ENCODE results near the gene PELI2.

DNA sequence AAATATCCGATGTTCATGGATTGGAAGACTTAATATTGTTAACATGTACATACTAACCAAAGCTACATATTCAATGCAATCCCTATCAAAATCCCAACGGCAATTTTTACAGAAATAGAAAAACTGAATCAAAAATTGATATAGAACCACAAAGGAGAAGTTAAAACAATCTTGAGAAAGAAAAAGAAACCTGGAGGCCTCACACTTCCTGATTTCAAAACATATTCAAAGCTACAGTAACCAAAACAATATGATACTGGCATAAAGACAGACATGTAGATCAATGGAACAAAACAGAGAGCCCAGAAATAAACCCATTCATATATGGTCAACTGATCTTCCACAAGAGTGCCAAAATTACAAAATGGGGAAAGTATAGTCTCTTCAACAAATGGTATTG is 5.4 kb upstream of the PELI2 start:
- TF ChIP-seq, protein P1, sequence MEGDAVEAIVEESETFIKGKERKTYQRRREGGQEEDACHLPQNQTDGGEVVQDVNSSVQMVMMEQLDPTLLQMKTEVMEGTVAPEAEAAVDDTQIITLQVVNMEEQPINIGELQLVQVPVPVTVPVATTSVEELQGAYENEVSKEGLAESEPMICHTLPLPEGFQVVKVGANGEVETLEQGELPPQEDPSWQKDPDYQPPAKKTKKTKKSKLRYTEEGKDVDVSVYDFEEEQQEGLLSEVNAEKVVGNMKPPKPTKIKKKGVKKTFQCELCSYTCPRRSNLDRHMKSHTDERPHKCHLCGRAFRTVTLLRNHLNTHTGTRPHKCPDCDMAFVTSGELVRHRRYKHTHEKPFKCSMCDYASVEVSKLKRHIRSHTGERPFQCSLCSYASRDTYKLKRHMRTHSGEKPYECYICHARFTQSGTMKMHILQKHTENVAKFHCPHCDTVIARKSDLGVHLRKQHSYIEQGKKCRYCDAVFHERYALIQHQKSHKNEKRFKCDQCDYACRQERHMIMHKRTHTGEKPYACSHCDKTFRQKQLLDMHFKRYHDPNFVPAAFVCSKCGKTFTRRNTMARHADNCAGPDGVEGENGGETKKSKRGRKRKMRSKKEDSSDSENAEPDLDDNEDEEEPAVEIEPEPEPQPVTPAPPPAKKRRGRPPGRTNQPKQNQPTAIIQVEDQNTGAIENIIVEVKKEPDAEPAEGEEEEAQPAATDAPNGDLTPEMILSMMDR (conservative IDR thresholded peaks at IDR 0.05; ENCODE audit: low read depth in 2 of 2): no peak
- TF ChIP-seq EZH2 (IDR thresholded peaks at IDR 0.05; ENCODE audit: low read depth, unreplicated experiment) (no peak), POLR2AphosphoS5 (IDR thresholded peaks at IDR 0.05; ENCODE audit: low read depth) (no peak), JUNB (IDR thresholded peaks at IDR 0.05; ENCODE audit: unreplicated experiment) (no peak), STAT1 (IDR thresholded peaks at IDR 0.05; ENCODE audit: unreplicated experiment) (no peak), EZH2phosphoT487 (IDR thresholded peaks at IDR 0.05; ENCODE audit: unreplicated experiment) (no peak)
- TF ChIP-seq, protein P2, sequence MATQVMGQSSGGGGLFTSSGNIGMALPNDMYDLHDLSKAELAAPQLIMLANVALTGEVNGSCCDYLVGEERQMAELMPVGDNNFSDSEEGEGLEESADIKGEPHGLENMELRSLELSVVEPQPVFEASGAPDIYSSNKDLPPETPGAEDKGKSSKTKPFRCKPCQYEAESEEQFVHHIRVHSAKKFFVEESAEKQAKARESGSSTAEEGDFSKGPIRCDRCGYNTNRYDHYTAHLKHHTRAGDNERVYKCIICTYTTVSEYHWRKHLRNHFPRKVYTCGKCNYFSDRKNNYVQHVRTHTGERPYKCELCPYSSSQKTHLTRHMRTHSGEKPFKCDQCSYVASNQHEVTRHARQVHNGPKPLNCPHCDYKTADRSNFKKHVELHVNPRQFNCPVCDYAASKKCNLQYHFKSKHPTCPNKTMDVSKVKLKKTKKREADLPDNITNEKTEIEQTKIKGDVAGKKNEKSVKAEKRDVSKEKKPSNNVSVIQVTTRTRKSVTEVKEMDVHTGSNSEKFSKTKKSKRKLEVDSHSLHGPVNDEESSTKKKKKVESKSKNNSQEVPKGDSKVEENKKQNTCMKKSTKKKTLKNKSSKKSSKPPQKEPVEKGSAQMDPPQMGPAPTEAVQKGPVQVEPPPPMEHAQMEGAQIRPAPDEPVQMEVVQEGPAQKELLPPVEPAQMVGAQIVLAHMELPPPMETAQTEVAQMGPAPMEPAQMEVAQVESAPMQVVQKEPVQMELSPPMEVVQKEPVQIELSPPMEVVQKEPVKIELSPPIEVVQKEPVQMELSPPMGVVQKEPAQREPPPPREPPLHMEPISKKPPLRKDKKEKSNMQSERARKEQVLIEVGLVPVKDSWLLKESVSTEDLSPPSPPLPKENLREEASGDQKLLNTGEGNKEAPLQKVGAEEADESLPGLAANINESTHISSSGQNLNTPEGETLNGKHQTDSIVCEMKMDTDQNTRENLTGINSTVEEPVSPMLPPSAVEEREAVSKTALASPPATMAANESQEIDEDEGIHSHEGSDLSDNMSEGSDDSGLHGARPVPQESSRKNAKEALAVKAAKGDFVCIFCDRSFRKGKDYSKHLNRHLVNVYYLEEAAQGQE (IDR thresholded peaks at IDR 0.05; ENCODE audit: unreplicated experiment): no peak
- TF ChIP-seq, protein P3, sequence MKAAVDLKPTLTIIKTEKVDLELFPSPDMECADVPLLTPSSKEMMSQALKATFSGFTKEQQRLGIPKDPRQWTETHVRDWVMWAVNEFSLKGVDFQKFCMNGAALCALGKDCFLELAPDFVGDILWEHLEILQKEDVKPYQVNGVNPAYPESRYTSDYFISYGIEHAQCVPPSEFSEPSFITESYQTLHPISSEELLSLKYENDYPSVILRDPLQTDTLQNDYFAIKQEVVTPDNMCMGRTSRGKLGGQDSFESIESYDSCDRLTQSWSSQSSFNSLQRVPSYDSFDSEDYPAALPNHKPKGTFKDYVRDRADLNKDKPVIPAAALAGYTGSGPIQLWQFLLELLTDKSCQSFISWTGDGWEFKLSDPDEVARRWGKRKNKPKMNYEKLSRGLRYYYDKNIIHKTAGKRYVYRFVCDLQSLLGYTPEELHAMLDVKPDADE (IDR thresholded peaks at IDR 0.05): no peak

Data from GM23338 (cell line).